Keratinocyte (primary cell): ENCODE data around the gene WDR7. TPM values are rescaled to one million over a fixed set of nuclear protein-coding genes. Genes with fewer than 3 reads are reported as not detected.

Experiments
- DNase-seq: peaks from one replicate; pipeline ENCODE4 v3.0.0-alpha.2; 2011; ENCODE audit warnings: low read depth, missing footprints, low spot score
- FAIRE-seq: peaks from 2 replicates; lab custom pipeline; 2011; peaks lifted over from hg19 to GRCh38; lab: Jason Lieb, UNC
- H2AFZ ChIP-seq: 2 replicates; pipeline ENCODE4 v1.6.0; 2012; ENCODE audit warnings: low read length, control low read depth, inconsistent platforms; ENCODE audit not compliant: control insufficient read depth
- H3K27ac ChIP-seq: 2 replicates; pipeline ENCODE4 v1.5.1; 2011; ENCODE audit warnings: low read length; ENCODE audit not compliant: control insufficient read depth, insufficient read depth
- H3K27me3 ChIP-seq: 3 replicates; pipeline ENCODE4 v1.6.0; 2011; ENCODE audit warnings: low read length; ENCODE audit not compliant: control insufficient read depth, insufficient read depth; ENCODE audit errors: extremely low read depth
- H3K36me3 ChIP-seq, 2 experiments: 2 replicates in 1 of 2; 3 replicates in 1 of 2; pipeline ENCODE4 v1.5.1; 2011; ENCODE audit warnings: low read length in 2 of 2, mild to moderate bottlenecking in 1 of 2; ENCODE audit not compliant: control insufficient read depth in 2 of 2, insufficient read depth in 2 of 2; ENCODE audit errors: extremely low read depth in 1 of 2
- H3K4me1 ChIP-seq: 3 replicates; pipeline ENCODE4 v1.5.1; 2011; ENCODE audit warnings: low read length; ENCODE audit not compliant: control insufficient read depth, insufficient read depth; ENCODE audit errors: extremely low read depth
- H3K4me2 ChIP-seq: 3 replicates; pipeline ENCODE4 v1.6.0; 2011; ENCODE audit warnings: low read depth, low read length; ENCODE audit not compliant: control insufficient read depth, insufficient read depth; ENCODE audit errors: extremely low read depth
- H3K4me3 ChIP-seq, 3 experiments: fragments of 200-600 bp in 1 of 3; sonication (generic) in 1 of 3; 2 replicates in 2 of 3; 3 replicates in 1 of 3; pipeline ENCODE4 v1.5.1; 2011 to 2016; ENCODE audit warnings: low read length in 3 of 3, mild to moderate bottlenecking in 3 of 3, control low read depth in 2 of 3, inconsistent platforms in 1 of 3, low read depth in 1 of 3, mixed read lengths in 1 of 3, mixed run types in 1 of 3, moderate library complexity in 1 of 3; ENCODE audit not compliant: control insufficient read depth in 2 of 3, insufficient read depth in 2 of 3; ENCODE audit errors: extremely low read depth in 1 of 3
- H3K79me2 ChIP-seq: 2 replicates; pipeline ENCODE4 v1.6.0; 2012; ENCODE audit warnings: low read length; ENCODE audit not compliant: control insufficient read depth, insufficient read depth
- H3K9ac ChIP-seq: 3 replicates; pipeline ENCODE4 v1.6.0; 2011; ENCODE audit warnings: low read length; ENCODE audit not compliant: control insufficient read depth, insufficient read depth; ENCODE audit errors: extremely low read depth
- H3K9me1 ChIP-seq: 3 replicates; pipeline ENCODE4 v1.6.0; 2011; ENCODE audit warnings: low read length; ENCODE audit not compliant: control insufficient read depth, insufficient read depth; ENCODE audit errors: extremely low read depth
- H3K9me3 ChIP-seq: 2 replicates; pipeline ENCODE4 v1.5.1; 2012; ENCODE audit warnings: low read depth, low read length; ENCODE audit not compliant: control insufficient read depth
- H4K20me1 ChIP-seq: 3 replicates; pipeline ENCODE4 v1.6.0; 2011; ENCODE audit warnings: low read length; ENCODE audit not compliant: control insufficient read depth, insufficient read depth; ENCODE audit errors: extremely low read depth
- EZH2 ChIP-seq: IDR thresholded peaks from one replicate; pipeline ENCODE4 v1.6.1; 2012; ENCODE audit warnings: inconsistent platforms, mild to moderate bottlenecking, low read length, moderate library complexity
- dilution Hi-C: fragments of 300-500 bp; cut with MboI; formaldehyde crosslinking; loops from one replicate; pipeline ENCODE4 v1.7.0; 2020; ENCODE audit warnings: low sequenced_read_pairs; ENCODE audit not compliant: extremely low pct_ligation_motif_present
- polyA plus RNA-seq, 5 experiments: library from polyadenylated mRNA; depleted of rRNA in 3 of 5; stranded (reverse) in 3 of 5; stranded (forward) in 1 of 5; unstranded in 1 of 5; fragments of >200 nt; gene quantifications; 1 replicate in 1 of 5; 2 replicates in 3 of 5; 3 replicates in 1 of 5; pipeline versions ENCODE4 v1.2.1 to v1.2.3, GENCODE V29; 2011 to 2012; ENCODE audit warnings: missing spikeins in 2 of 5, low read depth in 1 of 5, low replicate concordance in 1 of 5
- TF ChIP-seq, protein P1 (sequence below), 3 experiments: IDR thresholded peaks in 1 of 3; conservative IDR thresholded peaks in 1 of 3; optimal IDR thresholded peaks in 1 of 3; 2 replicates in 2 of 3; 3 replicates in 1 of 3; pipeline versions ENCODE3 to v1.5.1; 2011; ENCODE audit warnings: low read length in 3 of 3, mild to moderate bottlenecking in 3 of 3, moderate library complexity in 2 of 3, control low read depth in 1 of 3, inconsistent platforms in 1 of 3; ENCODE audit not compliant: insufficient read depth in 2 of 3; ENCODE audit errors: extremely low read depth in 1 of 3

The WDR7 gene
- polyA plus RNA-seq, 1 donor (not counting 4 experiments of a cell fraction or from before 2014, with no cell fraction given), result 6.9 TPM

DNA sequence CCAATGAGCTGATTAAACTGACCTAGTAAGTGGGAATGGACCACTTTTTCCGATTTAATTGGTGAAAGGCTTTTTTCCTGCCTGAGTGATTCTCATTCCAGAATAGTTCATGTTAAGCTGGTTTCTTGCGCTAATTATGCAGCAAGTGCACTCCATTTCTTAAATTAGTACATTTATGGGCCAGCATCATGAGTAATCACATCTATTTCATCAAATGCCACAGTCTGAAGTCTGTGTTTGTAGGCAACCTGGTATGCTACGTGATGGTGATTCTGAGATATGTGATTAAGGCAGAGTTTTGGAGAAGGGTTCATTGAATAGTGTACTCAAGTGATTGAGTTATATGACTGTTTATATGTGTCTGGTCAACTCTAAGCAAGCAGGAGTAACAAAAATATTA lies 367.7 kb downstream of the WDR7 start:
- Histone ChIP-seq H3K79me2 (no peaks in the 10 kb centered on the region), H3K36me3 (no peaks in the 10 kb centered on the region), H3K4me3 (no peak overlapping the region), H4K20me1 (no peaks in the 10 kb centered on the region), H3K4me2 (no peak overlapping the region), H3K9me1 (no peaks in the 10 kb centered on the region), H3K4me1 (no peaks in the 10 kb centered on the region), H3K27me3 (no peaks in the 10 kb centered on the region), H3K27ac (no peak overlapping the region), H3K9me3 (no peaks in the 10 kb centered on the region), H2AFZ (no peak overlapping the region), H3K9ac (no peak overlapping the region)
- dilution Hi-C loops, result no loop called here
- DNase-seq, result no peak
- FAIRE-seq, result no peak
- no peak for TF ChIP-seq EZH2
- TF ChIP-seq, protein P1, sequence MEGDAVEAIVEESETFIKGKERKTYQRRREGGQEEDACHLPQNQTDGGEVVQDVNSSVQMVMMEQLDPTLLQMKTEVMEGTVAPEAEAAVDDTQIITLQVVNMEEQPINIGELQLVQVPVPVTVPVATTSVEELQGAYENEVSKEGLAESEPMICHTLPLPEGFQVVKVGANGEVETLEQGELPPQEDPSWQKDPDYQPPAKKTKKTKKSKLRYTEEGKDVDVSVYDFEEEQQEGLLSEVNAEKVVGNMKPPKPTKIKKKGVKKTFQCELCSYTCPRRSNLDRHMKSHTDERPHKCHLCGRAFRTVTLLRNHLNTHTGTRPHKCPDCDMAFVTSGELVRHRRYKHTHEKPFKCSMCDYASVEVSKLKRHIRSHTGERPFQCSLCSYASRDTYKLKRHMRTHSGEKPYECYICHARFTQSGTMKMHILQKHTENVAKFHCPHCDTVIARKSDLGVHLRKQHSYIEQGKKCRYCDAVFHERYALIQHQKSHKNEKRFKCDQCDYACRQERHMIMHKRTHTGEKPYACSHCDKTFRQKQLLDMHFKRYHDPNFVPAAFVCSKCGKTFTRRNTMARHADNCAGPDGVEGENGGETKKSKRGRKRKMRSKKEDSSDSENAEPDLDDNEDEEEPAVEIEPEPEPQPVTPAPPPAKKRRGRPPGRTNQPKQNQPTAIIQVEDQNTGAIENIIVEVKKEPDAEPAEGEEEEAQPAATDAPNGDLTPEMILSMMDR (optimal IDR thresholded peaks at IDR 0.05 in 1 of 3, IDR thresholded peaks at IDR 0.05 in 1 of 3, conservative IDR thresholded peaks at IDR 0.05 in 1 of 3; ENCODE audit: extremely low read depth in 1 of 3, insufficient read depth in 2 of 3, low read length in 3 of 3), result no peak

DNA sequence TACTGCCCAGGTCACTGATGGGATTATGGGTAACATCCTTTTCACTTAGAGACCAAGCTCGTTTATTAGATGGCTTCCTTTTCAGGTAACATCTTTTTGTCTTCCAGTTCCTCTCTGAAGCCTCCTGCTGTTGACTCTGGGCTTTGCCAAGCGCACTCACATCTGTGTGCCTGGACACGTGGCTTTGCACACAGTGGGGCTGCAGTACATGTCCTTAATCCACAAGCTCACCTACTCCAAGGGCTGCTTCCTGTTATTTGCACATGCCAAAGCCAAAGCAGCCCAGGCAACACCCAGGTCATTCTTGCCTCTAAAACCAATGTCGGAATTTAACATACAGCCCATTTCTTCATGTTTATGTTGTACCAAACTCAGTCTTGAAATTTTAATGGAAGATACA lies 371.6 kb downstream of the WDR7 start:
- no peaks in the 10 kb centered on the region for H3K9me3 ChIP-seq
- no peaks in the 10 kb centered on the region for H3K9me1 ChIP-seq
- H3K27me3 ChIP-seq, result no peaks in the 10 kb centered on the region
- H3K4me2 ChIP-seq, result no peak overlapping the region
- no peaks in the 10 kb centered on the region for H3K4me1 ChIP-seq
- H3K9ac ChIP-seq, result no peak overlapping the region
- no peak for DNase-seq
- FAIRE-seq, result no peak
- dilution Hi-C loops, result no loop called here
- no peak overlapping the region for H2AFZ ChIP-seq
- H3K79me2 ChIP-seq, result no peaks in the 10 kb centered on the region
- no peaks in the 10 kb centered on the region for H4K20me1 ChIP-seq
- TF ChIP-seq, protein P1 (optimal IDR thresholded peaks at IDR 0.05 in 1 of 3, IDR thresholded peaks at IDR 0.05 in 1 of 3, conservative IDR thresholded peaks at IDR 0.05 in 1 of 3; ENCODE audit: extremely low read depth in 1 of 3, insufficient read depth in 2 of 3, low read length in 3 of 3), result no peak
- TF ChIP-seq EZH2, result no peak
- no peak overlapping the region for H3K4me3 ChIP-seq
- H3K36me3 ChIP-seq, result peaks cover 0 to 3% of the 10 kb centered on the region in 2 experiments
- no peak overlapping the region for H3K27ac ChIP-seq
